Immature natural killer cell (primary cell): ENCODE results near the gene ARHGAP31. TPM values are rescaled to one million over a fixed set of nuclear protein-coding genes. Genes with fewer than 3 reads are reported as not detected.
A peak's percentile ranks its signal among the peaks of the same experiment; 100 is the strongest.
"Not testable (repeated sequence)": the region's sequence is repeated elsewhere in the genome, so short reads cannot be mapped to it uniquely, and the experiment has no call there.

Source experiments
- DNase-seq, 3 donors: peaks; one replicate each; pipeline ENCODE4 v3.0.0; 2022; ENCODE audit warnings: mixed read lengths in 1 of 3
- H3K27ac Mint-ChIP-seq, 6 donors: one replicate each; pipeline ENCODE4 v1.8.0; 2020; ENCODE audit warnings: mixed read lengths in 6 of 6, mild to moderate bottlenecking in 5 of 6, inconsistent platforms in 4 of 6, moderate library complexity in 3 of 6
- H3K27me3 Mint-ChIP-seq, 3 donors: one replicate each; pipeline ENCODE4 v1.8.0; 2020 to 2021; ENCODE audit warnings: low read depth in 3 of 3, mild to moderate bottlenecking in 3 of 3, mixed read lengths in 3 of 3, moderate library complexity in 3 of 3, inconsistent platforms in 1 of 3
- H3K36me3 Mint-ChIP-seq, 3 donors: one replicate each; pipeline ENCODE4 v1.8.0; 2020; ENCODE audit warnings: mixed read lengths in 3 of 3, inconsistent platforms in 2 of 3, mild to moderate bottlenecking in 2 of 3
- H3K4me1 Mint-ChIP-seq, 2 donors: one replicate each; pipeline ENCODE4 v1.8.0; 2020; ENCODE audit warnings: inconsistent platforms in 2 of 2, mild to moderate bottlenecking in 2 of 2, mixed read lengths in 2 of 2, moderate library complexity in 1 of 2
- H3K4me3 Mint-ChIP-seq, 5 donors: one replicate each; pipeline ENCODE4 v1.8.0; 2020; ENCODE audit warnings: mild to moderate bottlenecking in 5 of 5, mixed read lengths in 5 of 5, inconsistent platforms in 3 of 5, moderate library complexity in 3 of 5
- H3K9me3 Mint-ChIP-seq, 6 donors: one replicate each; pipeline ENCODE4 v1.8.0; 2020; ENCODE audit warnings: mild to moderate bottlenecking in 6 of 6, mixed read lengths in 6 of 6, inconsistent platforms in 4 of 6, moderate library complexity in 3 of 6
- polyA plus RNA-seq, 3 donors: library from polyadenylated mRNA; unstranded; fragments of 300-500 nt; fragmentation: Illumina TruSeq; gene quantifications; one replicate each; pipeline ENCODE4 v1.2.3, GENCODE V29; 2021

ARHGAP31 gene
- polyA plus RNA-seq, 3 donors from 2014 or later = 1.1 to 4.9 (median 2.8) TPM

DNA sequence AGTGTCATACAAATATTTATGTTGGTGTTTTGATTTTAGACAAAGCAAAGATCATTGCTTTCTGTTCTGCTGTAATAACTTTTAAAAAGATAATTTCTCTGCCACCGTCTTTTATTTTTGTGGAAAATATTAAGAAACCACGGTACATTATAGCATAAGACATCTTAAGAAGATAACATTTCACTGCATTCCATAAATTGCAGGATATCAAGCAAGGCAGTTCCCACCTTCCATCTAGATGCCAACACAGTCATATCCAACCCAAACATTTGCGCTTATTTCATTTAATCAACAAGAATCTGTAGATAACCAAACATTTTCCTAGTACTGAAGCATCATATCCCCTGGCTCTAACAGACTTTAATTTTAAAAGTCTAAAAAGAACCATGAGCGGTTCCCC is 25.1 kb downstream of the ARHGAP31 start:
- Mint-ChIP-seq H3K27me3 (peaks cover 3 to 8% (median 3%) of the 10 kb centered on the region in 3 donors), H3K36me3 (peaks cover 0 to under 1% (median 0%) of the 10 kb centered on the region in 3 donors), H3K9me3 (no peaks in the 10 kb centered on the region), H3K4me3 (no peak overlapping the region), H3K4me1 (peaks cover 18 to 19% of the 10 kb centered on the region in 2 donors), H3K27ac (no peak overlapping the region)
- DNase-seq = no peak

- H3K27ac Mint-ChIP-seq = peak overlapping the region in 5 of 6 donors; percentile 11 to 59 (median 30)
- not testable (repeated sequence) for H3K36me3 Mint-ChIP-seq, DNase-seq, H3K4me3 Mint-ChIP-seq, H3K9me3 Mint-ChIP-seq, H3K27me3 Mint-ChIP-seq
- peaks cover 20 to 23% of the 10 kb centered on the region in 2 donors for H3K4me1 Mint-ChIP-seq
These were observed 26.6 kb downstream of the ARHGAP31 start for GRCh38 chr3:119320785-119321184.

DNA sequence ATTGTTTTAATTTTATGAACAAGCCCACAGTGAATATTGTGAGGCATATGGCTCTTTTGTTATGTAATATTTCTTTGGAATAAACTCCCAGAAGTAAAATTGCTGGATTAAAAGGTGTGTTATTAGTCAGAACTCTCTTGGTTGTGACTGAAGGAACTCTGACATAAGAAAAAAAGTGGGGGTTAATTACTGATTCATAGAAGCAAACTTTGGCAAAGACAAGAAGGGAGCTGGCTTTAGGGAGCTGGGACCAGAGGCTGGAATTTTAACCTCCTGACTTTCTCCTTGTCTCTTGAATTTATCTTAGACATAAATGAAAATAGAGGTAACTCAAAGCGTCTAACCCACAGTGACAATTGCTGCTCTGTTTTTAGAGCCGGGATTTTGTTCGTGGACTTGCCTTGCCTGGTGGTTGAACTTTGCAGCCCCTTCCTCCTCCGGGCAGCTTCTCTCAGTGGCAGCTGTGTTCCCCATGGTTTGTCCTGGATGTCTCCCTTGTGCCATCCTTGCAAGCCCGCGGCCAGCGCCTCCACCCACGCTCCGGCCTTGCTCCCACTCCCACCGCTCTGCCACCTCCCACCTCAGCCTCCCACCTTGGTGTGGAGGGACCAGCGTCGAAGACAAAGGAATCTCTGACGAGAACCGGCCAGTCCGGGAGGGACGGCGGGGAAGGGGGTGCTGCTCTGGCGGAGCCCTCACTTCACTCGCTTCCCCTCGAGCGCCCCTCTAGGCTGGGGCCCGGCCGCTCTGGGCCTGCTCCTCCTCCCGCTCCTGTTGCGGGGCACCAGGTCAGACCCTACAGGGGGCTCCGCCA is 28.0 kb downstream of the ARHGAP31 start:
- Mint-ChIP-seq H3K27me3 (peaks cover 3 to 8% (median 5%) of the 10 kb centered on the region in 3 donors), H3K27ac (peak overlapping the region; percentile 78 to 96 (median 92)), H3K36me3 (no peaks in the 10 kb centered on the region), H3K4me1 (peaks cover 20 to 23% of the 10 kb centered on the region in 2 donors), H3K9me3 (no peaks in the 10 kb centered on the region), H3K4me3 (peak overlapping the region; percentile 74 to 92 (median 89))
- DNase-seq = no peak

GRCh38 chr3:119322835-119323722 is 28.9 kb downstream of the ARHGAP31 start:
- Mint-ChIP-seq H3K4me3 (peak overlapping the region; percentile 89 to 96 (median 92)), H3K4me1 (peaks cover 20 to 23% of the 10 kb centered on the region in 2 donors), H3K36me3 (peaks cover 0 to 3% (median 0%) of the 10 kb centered on the region in 3 donors), H3K9me3 (no peaks in the 10 kb centered on the region), H3K27ac (peak overlapping the region; percentile 88 to 97 (median 96)), H3K27me3 (peaks cover 3 to 8% (median 5%) of the 10 kb centered on the region in 3 donors)
- DNase-seq = peak; percentile 90 to 94 (median 90)

DNA sequence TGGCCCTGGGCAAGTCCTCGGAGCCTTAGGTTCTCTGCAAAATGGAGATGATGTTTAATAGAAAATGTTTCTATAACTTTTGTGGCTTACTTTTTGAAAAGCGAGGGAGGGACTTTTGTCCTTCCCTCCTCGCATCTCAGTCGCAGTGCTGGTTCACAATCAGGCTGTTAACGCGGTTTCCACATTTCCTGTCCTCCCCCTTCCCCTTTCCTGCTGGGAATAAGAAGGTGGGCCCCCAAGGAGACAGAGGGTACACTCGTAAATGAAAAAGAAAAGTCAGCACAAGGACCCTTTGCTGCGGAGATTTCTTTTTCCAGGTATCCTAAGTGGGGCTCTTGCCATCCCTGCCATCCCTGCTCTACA is 29.5 kb downstream of the ARHGAP31 start:
- Mint-ChIP-seq H3K4me3 (peak overlapping the region; percentile 89 to 96 (median 92)), H3K9me3 (no peaks in the 10 kb centered on the region), H3K36me3 (peaks cover 0 to 3% (median 0%) of the 10 kb centered on the region in 3 donors), H3K4me1 (peaks cover 20 to 23% of the 10 kb centered on the region in 2 donors), H3K27ac (peak overlapping the region; percentile 88 to 97 (median 96)), H3K27me3 (peaks cover 3 to 8% (median 5%) of the 10 kb centered on the region in 3 donors)
- no peak for DNase-seq

- Mint-ChIP-seq H3K27me3 (peaks cover 3 to 8% (median 5%) of the 10 kb centered on the region in 3 donors), H3K27ac (peak overlapping the region in 3 of 6 donors; percentile 48 to 97 (median 96)), H3K4me1 (peaks cover 20 to 23% of the 10 kb centered on the region in 2 donors), H3K9me3 (no peaks in the 10 kb centered on the region), H3K36me3 (peaks cover 0 to 3% (median 0%) of the 10 kb centered on the region in 3 donors), H3K4me3 (no peak overlapping the region)
- DNase-seq = no peak
These were observed 30.7 kb downstream of the ARHGAP31 start for GRCh38 chr3:119324899-119325298.

DNA sequence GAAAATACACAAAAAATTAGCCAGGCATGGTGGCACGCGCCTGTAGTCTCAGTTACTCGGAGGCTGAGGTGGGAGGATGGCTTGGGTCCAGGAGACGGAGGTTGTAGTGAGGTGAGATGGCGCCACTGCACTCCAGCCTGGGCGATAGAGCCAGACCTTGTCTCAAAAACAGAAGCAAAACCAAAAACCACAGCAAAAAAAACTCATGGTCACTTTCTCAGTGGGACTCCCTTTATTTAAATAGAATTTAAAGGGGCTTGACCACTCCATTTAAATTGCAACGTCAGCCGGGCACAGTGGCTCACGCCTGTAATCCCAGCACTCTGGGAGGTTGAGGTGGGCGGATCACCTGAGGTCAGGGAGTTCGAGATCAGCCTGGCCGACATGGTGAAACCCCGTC is 32.8 kb downstream of the ARHGAP31 start:
- H3K27me3 Mint-ChIP-seq = peaks cover 3 to 8% (median 5%) of the 10 kb centered on the region in 3 donors
- peaks cover 0 to 4% (median 3%) of the 10 kb centered on the region in 3 donors for H3K36me3 Mint-ChIP-seq
- no peak overlapping the region for H3K4me3 Mint-ChIP-seq
- no peak for DNase-seq
- H3K9me3 Mint-ChIP-seq = no peaks in the 10 kb centered on the region
- peaks cover 18 to 20% of the 10 kb centered on the region in 2 donors for H3K4me1 Mint-ChIP-seq
- no peak overlapping the region for H3K27ac Mint-ChIP-seq

DNA sequence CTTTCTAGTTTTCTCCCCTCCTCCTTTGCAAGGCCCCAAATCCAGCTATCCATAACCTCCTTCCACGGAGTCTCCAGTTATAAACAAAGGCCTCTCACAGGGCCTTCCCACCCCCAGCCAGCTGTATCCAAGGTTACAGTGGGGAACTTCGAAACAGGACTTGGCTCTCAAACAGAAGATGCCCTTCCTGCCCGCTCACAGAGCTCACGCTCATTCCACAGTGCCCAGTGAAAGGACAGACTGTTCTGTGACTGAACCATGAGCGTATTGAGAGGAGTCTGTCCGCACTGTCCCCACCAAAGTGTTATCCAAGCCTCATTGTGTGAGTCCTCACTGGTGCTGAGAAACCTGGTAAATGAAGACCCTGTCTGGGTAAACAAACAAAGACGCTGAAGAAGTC is 35.4 kb downstream of the ARHGAP31 start:
- DNase-seq = no peak
- H3K4me1 Mint-ChIP-seq = peaks cover 0 to 1% of the 10 kb centered on the region in 2 donors
- no peaks in the 10 kb centered on the region for H3K9me3 Mint-ChIP-seq
- peaks cover 0 to 4% (median 3%) of the 10 kb centered on the region in 3 donors for H3K36me3 Mint-ChIP-seq
- no peak overlapping the region for H3K27ac Mint-ChIP-seq
- peaks cover 0 to 3% (median 0%) of the 10 kb centered on the region in 3 donors for H3K27me3 Mint-ChIP-seq
- H3K4me3 Mint-ChIP-seq = no peak overlapping the region

GRCh38 chr3:119330181-119330580 is 36.0 kb downstream of the ARHGAP31 start:
- no peak for DNase-seq
- Mint-ChIP-seq H3K4me3 (no peak overlapping the region), H3K27ac (no peak overlapping the region), H3K4me1 (no peaks in the 10 kb centered on the region), H3K9me3 (no peaks in the 10 kb centered on the region), H3K36me3 (peaks cover 0 to 4% (median 3%) of the 10 kb centered on the region in 3 donors), H3K27me3 (peaks cover 0 to 3% (median 0%) of the 10 kb centered on the region in 3 donors)

DNA sequence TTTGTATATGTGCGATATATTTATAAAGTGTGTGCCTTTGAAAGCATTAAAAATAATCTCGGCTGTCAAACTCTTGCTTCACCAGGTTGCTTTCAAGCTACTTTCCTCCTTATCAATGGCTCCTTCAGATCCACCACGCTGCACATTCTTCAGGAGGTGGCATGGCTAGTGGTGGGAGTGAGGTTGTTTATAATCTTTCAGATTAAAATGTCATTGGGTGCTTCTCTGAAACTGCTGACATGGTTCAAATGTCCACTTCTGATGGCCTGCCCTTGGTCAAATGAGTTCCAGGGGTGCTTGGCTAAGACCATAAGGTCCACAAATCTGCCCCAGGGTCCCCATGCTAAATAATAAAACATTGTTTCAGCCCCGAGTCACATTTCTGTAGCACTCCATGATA is 36.7 kb downstream of the ARHGAP31 start:
- DNase-seq = no peak
- Mint-ChIP-seq H3K27ac (no peak overlapping the region), H3K9me3 (no peaks in the 10 kb centered on the region), H3K4me1 (no peaks in the 10 kb centered on the region), H3K27me3 (peaks cover 0 to 3% (median 0%) of the 10 kb centered on the region in 3 donors), H3K36me3 (peaks cover 0 to 4% (median 3%) of the 10 kb centered on the region in 3 donors), H3K4me3 (no peak overlapping the region)

- no peaks in the 10 kb centered on the region for H3K4me1 Mint-ChIP-seq
- no peak for DNase-seq
- H3K27me3 Mint-ChIP-seq = peaks cover 0 to 3% (median 0%) of the 10 kb centered on the region in 3 donors
- no peaks in the 10 kb centered on the region for H3K9me3 Mint-ChIP-seq
- H3K4me3 Mint-ChIP-seq = no peak overlapping the region
- H3K27ac Mint-ChIP-seq = no peak overlapping the region
- peaks cover 0 to 5% (median 4%) of the 10 kb centered on the region in 3 donors for H3K36me3 Mint-ChIP-seq
These were observed 37.5 kb downstream of the ARHGAP31 start for GRCh38 chr3:119331661-119332060.

DNA sequence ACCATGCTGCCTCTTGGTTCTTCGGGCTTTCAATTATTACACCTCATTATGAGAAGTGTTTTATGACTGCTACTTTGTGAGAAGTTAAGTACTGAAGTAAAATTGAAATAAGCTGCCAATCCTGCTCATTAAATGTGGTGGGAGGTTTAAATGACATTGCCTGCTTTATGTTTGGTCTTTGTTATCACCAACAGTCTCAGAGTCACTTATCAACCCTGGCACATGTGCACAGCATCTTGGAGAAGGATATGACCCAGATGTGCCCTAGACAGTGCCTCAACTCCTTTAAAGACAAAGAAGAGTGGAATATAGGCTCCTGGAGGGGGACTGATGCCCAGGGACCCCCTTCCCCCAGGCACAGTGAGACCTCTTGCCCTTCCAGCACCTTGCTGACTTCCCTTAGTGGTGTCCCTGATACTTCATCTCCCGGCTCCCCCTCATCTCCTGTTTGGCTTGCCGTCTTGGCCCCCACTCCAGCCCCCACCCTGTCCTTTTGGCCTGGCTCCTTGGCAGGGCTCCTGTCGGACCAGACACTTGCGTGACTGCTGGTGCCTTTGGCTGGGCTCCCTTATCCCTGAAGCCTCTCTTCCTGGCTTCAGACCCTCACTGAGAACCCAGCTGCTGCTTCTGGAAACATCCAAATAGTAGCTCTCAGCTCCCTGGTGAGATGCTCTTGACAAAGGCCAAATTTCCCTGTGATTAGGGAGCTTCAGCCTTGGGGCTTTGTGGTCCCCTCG is 39.8 kb downstream of the ARHGAP31 start:
- Mint-ChIP-seq H3K27ac (no peak overlapping the region), H3K36me3 (peaks cover 0 to 4% (median 3%) of the 10 kb centered on the region in 3 donors), H3K4me3 (no peak overlapping the region), H3K9me3 (no peaks in the 10 kb centered on the region), H3K4me1 (no peaks in the 10 kb centered on the region), H3K27me3 (peaks cover 0 to 3% (median 0%) of the 10 kb centered on the region in 3 donors)
- DNase-seq = no peak

GRCh38 chr3:119336823-119337222 is 42.6 kb downstream of the ARHGAP31 start:
- no peaks in the 10 kb centered on the region for H3K4me1 Mint-ChIP-seq
- peaks cover 0 to 3% (median 0%) of the 10 kb centered on the region in 3 donors for H3K36me3 Mint-ChIP-seq
- H3K27me3 Mint-ChIP-seq = peaks cover 0 to 3% (median 0%) of the 10 kb centered on the region in 3 donors
- H3K9me3 Mint-ChIP-seq = no peaks in the 10 kb centered on the region
- H3K4me3 Mint-ChIP-seq = no peak overlapping the region
- no peak overlapping the region for H3K27ac Mint-ChIP-seq
- DNase-seq = no peak
